ENCODE results near the gene IGFL1. TPM values are rescaled to one million over a fixed set of nuclear protein-coding genes. Genes with fewer than 3 reads are reported as not detected.
"Not testable (repeated sequence)": the region's sequence is repeated elsewhere in the genome, so short reads cannot be mapped to it uniquely, and the experiment has no call there.

Gene IGFL1
- total RNA-seq, 1 experiment from 2014 or later, result not detected

GRCh38 chr19:46205183-46205984, 24.2 kb upstream of the IGFL1 start:
- Histone ChIP-seq H3K79me2 (ENCODE audit: low read length) (no peaks in the 10 kb centered on the region), H3K9me2 (replicated peaks; ENCODE audit: insufficient read depth, low read length) (no peaks in the 10 kb centered on the region), H3K4me1 (ENCODE audit: low read length) (no peaks in the 10 kb centered on the region; the same call in 1 of the 2 replicates), H3K9ac (ENCODE audit: low read length) (no peak overlapping the region), H3K27me3 (ENCODE audit: low read length) (peaks cover 4% of the 10 kb centered on the region; the same call in 1 of the 2 replicates), H4K20me1 (ENCODE audit: insufficient read depth, low read depth, low read length) (no peaks in the 10 kb centered on the region), H3K4me2 (ENCODE audit: low read depth, low read length, poor library complexity, severe bottlenecking) (no peak overlapping the region), H3K4me3 (ENCODE audit: low read length) (no peak overlapping the region), H3K36me3 (ENCODE audit: insufficient read depth, low read length) (no peaks in the 10 kb centered on the region), H3K9me3 (ENCODE audit: low read length) (no peaks in the 10 kb centered on the region), H2AFZ (ENCODE audit: low read length) (no peak overlapping the region), H3K27ac (ENCODE audit: low read length) (no peak overlapping the region)
- DNase-seq, result peak; percentile 45

GRCh38 chr19:46206176-46206575, 23.4 kb upstream of the IGFL1 start:
- no peaks in the 10 kb centered on the region; the same call in 1 of the 2 replicates for H3K4me1 ChIP-seq (ENCODE audit: low read length)
- no peaks in the 10 kb centered on the region for H4K20me1 ChIP-seq (ENCODE audit: insufficient read depth, low read depth, low read length)
- no peaks in the 10 kb centered on the region for H3K79me2 ChIP-seq (ENCODE audit: low read length)
- no peak overlapping the region for H3K9ac ChIP-seq (ENCODE audit: low read length)
- H3K4me2 ChIP-seq (ENCODE audit: low read depth, low read length, poor library complexity, severe bottlenecking), result no peak overlapping the region
- no peak overlapping the region for H2AFZ ChIP-seq (ENCODE audit: low read length)
- no peak overlapping the region for H3K27ac ChIP-seq (ENCODE audit: low read length)
- DNase-seq, result no peak
- H3K9me2 ChIP-seq (replicated peaks; ENCODE audit: insufficient read depth, low read length), result no peaks in the 10 kb centered on the region
- no peaks in the 10 kb centered on the region for H3K36me3 ChIP-seq (ENCODE audit: insufficient read depth, low read length)
- H3K9me3 ChIP-seq (ENCODE audit: low read length), result no peaks in the 10 kb centered on the region
- H3K4me3 ChIP-seq (ENCODE audit: low read length), result no peak overlapping the region
- H3K27me3 ChIP-seq (ENCODE audit: low read length), result peaks cover 4% of the 10 kb centered on the region; the same call in 1 of the 2 replicates

GRCh38 chr19:46206682-46207081, 22.9 kb upstream of the IGFL1 start:
- Histone ChIP-seq H3K27ac (ENCODE audit: low read length) (no peak overlapping the region), H3K9me3 (ENCODE audit: low read length) (no peaks in the 10 kb centered on the region), H3K4me2 (ENCODE audit: low read depth, low read length, poor library complexity, severe bottlenecking) (no peak overlapping the region), H3K9ac (ENCODE audit: low read length) (no peak overlapping the region), H3K27me3 (ENCODE audit: low read length) (peaks cover 4% of the 10 kb centered on the region; the same call in 1 of the 2 replicates), H2AFZ (ENCODE audit: low read length) (no peak overlapping the region), H3K79me2 (ENCODE audit: low read length) (no peaks in the 10 kb centered on the region), H4K20me1 (ENCODE audit: insufficient read depth, low read depth, low read length) (no peaks in the 10 kb centered on the region), H3K36me3 (ENCODE audit: insufficient read depth, low read length) (no peaks in the 10 kb centered on the region), H3K4me1 (ENCODE audit: low read length) (no peaks in the 10 kb centered on the region; the same call in 1 of the 2 replicates), H3K9me2 (replicated peaks; ENCODE audit: insufficient read depth, low read length) (no peaks in the 10 kb centered on the region), H3K4me3 (ENCODE audit: low read length) (no peak overlapping the region)
- DNase-seq, result no peak

- H3K27me3 ChIP-seq (ENCODE audit: low read length); H3K9ac ChIP-seq (ENCODE audit: low read length); H3K36me3 ChIP-seq (ENCODE audit: insufficient read depth, low read length); H3K4me1 ChIP-seq (ENCODE audit: low read length); H3K9me3 ChIP-seq (ENCODE audit: low read length); H3K4me2 ChIP-seq (ENCODE audit: low read depth, low read length, poor library complexity, severe bottlenecking); H4K20me1 ChIP-seq (ENCODE audit: insufficient read depth, low read depth, low read length); H3K4me3 ChIP-seq (ENCODE audit: low read length); H2AFZ ChIP-seq (ENCODE audit: low read length); DNase-seq; H3K27ac ChIP-seq (ENCODE audit: low read length); H3K9me2 ChIP-seq (replicated peaks; ENCODE audit: insufficient read depth, low read length); H3K79me2 ChIP-seq (ENCODE audit: low read length): not testable (repeated sequence)
Observed at GRCh38 chr19:46207858-46208257, 21.7 kb upstream of the IGFL1 start.

GRCh38 chr19:46209051-46209450, 20.5 kb upstream of the IGFL1 start:
- Histone ChIP-seq H3K9me2 (replicated peaks; ENCODE audit: insufficient read depth, low read length) (no peaks in the 10 kb centered on the region), H3K36me3 (ENCODE audit: insufficient read depth, low read length) (no peaks in the 10 kb centered on the region), H2AFZ (ENCODE audit: low read length) (no peak overlapping the region), H3K27me3 (ENCODE audit: low read length) (peaks cover 4% of the 10 kb centered on the region; the same call in 1 of the 2 replicates), H3K4me2 (ENCODE audit: low read depth, low read length, poor library complexity, severe bottlenecking) (no peak overlapping the region), H3K4me1 (ENCODE audit: low read length) (no peaks in the 10 kb centered on the region; the same call in 1 of the 2 replicates), H3K4me3 (ENCODE audit: low read length) (no peak overlapping the region), H3K9me3 (ENCODE audit: low read length) (no peaks in the 10 kb centered on the region), H4K20me1 (ENCODE audit: insufficient read depth, low read depth, low read length) (no peaks in the 10 kb centered on the region), H3K79me2 (ENCODE audit: low read length) (no peaks in the 10 kb centered on the region), H3K27ac (ENCODE audit: low read length) (no peak overlapping the region), H3K9ac (ENCODE audit: low read length) (no peak overlapping the region)
- no peak for DNase-seq

- no peaks in the 10 kb centered on the region for H3K79me2 ChIP-seq (ENCODE audit: low read length)
- H3K4me1 ChIP-seq (ENCODE audit: low read length), result no peaks in the 10 kb centered on the region; the same call in 1 of the 2 replicates
- H3K4me2 ChIP-seq (ENCODE audit: low read depth, low read length, poor library complexity, severe bottlenecking), result no peak overlapping the region
- no peaks in the 10 kb centered on the region for H4K20me1 ChIP-seq (ENCODE audit: insufficient read depth, low read depth, low read length)
- H3K36me3 ChIP-seq (ENCODE audit: insufficient read depth, low read length), result no peaks in the 10 kb centered on the region
- DNase-seq, result no peak
- H3K9me2 ChIP-seq (replicated peaks; ENCODE audit: insufficient read depth, low read length), result no peaks in the 10 kb centered on the region
- no peaks in the 10 kb centered on the region for H3K9me3 ChIP-seq (ENCODE audit: low read length)
- H3K27me3 ChIP-seq (ENCODE audit: low read length), result peaks cover 4% of the 10 kb centered on the region; the same call in 1 of the 2 replicates
- H3K27ac ChIP-seq (ENCODE audit: low read length), result no peak overlapping the region
- H3K9ac ChIP-seq (ENCODE audit: low read length), result no peak overlapping the region
- no peak overlapping the region for H2AFZ ChIP-seq (ENCODE audit: low read length)
- H3K4me3 ChIP-seq (ENCODE audit: low read length), result no peak overlapping the region
Observed at GRCh38 chr19:46209472-46209871, 20.1 kb upstream of the IGFL1 start.

GRCh38 chr19:46210669-46211068, 18.9 kb upstream of the IGFL1 start:
- no peaks in the 10 kb centered on the region for H4K20me1 ChIP-seq (ENCODE audit: insufficient read depth, low read depth, low read length)
- H3K27me3 ChIP-seq (ENCODE audit: low read length), result no peaks in the 10 kb centered on the region
- no peak overlapping the region for H3K9ac ChIP-seq (ENCODE audit: low read length)
- no peak for DNase-seq
- no peaks in the 10 kb centered on the region for H3K36me3 ChIP-seq (ENCODE audit: insufficient read depth, low read length)
- H3K79me2 ChIP-seq (ENCODE audit: low read length), result no peaks in the 10 kb centered on the region
- H3K4me2 ChIP-seq (ENCODE audit: low read depth, low read length, poor library complexity, severe bottlenecking), result no peak overlapping the region
- no peak overlapping the region for H3K4me3 ChIP-seq (ENCODE audit: low read length)
- no peaks in the 10 kb centered on the region for H3K9me2 ChIP-seq (replicated peaks; ENCODE audit: insufficient read depth, low read length)
- no peak overlapping the region for H2AFZ ChIP-seq (ENCODE audit: low read length)
- no peaks in the 10 kb centered on the region for H3K4me1 ChIP-seq (ENCODE audit: low read length)
- H3K9me3 ChIP-seq (ENCODE audit: low read length), result no peaks in the 10 kb centered on the region
- H3K27ac ChIP-seq (ENCODE audit: low read length), result no peak overlapping the region

- no peak overlapping the region for H3K4me3 ChIP-seq (ENCODE audit: low read length)
- H4K20me1 ChIP-seq (ENCODE audit: insufficient read depth, low read depth, low read length), result no peaks in the 10 kb centered on the region
- no peaks in the 10 kb centered on the region for H3K9me2 ChIP-seq (replicated peaks; ENCODE audit: insufficient read depth, low read length)
- H3K9me3 ChIP-seq (ENCODE audit: low read length), result no peaks in the 10 kb centered on the region
- no peak overlapping the region for H3K27ac ChIP-seq (ENCODE audit: low read length)
- no peak overlapping the region for H3K9ac ChIP-seq (ENCODE audit: low read length)
- no peaks in the 10 kb centered on the region for H3K36me3 ChIP-seq (ENCODE audit: insufficient read depth, low read length)
- no peak for DNase-seq
- no peaks in the 10 kb centered on the region for H3K79me2 ChIP-seq (ENCODE audit: low read length)
- H3K4me2 ChIP-seq (ENCODE audit: low read depth, low read length, poor library complexity, severe bottlenecking), result no peak overlapping the region
- no peak overlapping the region for H2AFZ ChIP-seq (ENCODE audit: low read length)
- no peaks in the 10 kb centered on the region for H3K27me3 ChIP-seq (ENCODE audit: low read length)
- no peaks in the 10 kb centered on the region for H3K4me1 ChIP-seq (ENCODE audit: low read length)
Observed at GRCh38 chr19:46211201-46211881, 18.2 kb upstream of the IGFL1 start.
